ENCODE results near the gene HDAC5. TPM values are rescaled to one million over a fixed set of nuclear protein-coding genes. Genes with fewer than 3 reads are reported as not detected.

HDAC5 gene
- total and polyA plus RNA-seq, 2 of the 8 experiments (the other 6 are each of a cell fraction or from before 2014, with no cell fraction given): 48.5 to 54.4 TPM

GRCh38 chr17:44110823-44111633 lies 12.4 kb downstream of the HDAC5 start (continued):
- TF ChIP-seq RXRA (IDR thresholded peaks at IDR 0.05; ENCODE audit: insufficient read depth, low read depth, low read length) (0 out of 2 replicates have a peak, but pooled peaks have one; percentile 22), MAX (IDR thresholded peaks at IDR 0.05) (peak; percentile 51; the same call in 1 of the 2 replicates), SIN3A (conservative IDR thresholded peaks at IDR 0.05 in 1 of 2, IDR thresholded peaks at IDR 0.05 in 1 of 2; ENCODE audit: low read depth in 1 of 2, low read length in 2 of 2) (peak; percentile 55 to 76; a peak in 2 of 4 replicates), CHD2 (IDR thresholded peaks at IDR 0.05; ENCODE audit: low read length) (no peak), TBP (IDR thresholded peaks at IDR 0.05; ENCODE audit: low read depth, low read length) (peak; percentile 80), EGR1 (IDR thresholded peaks at IDR 0.05; ENCODE audit: borderline replicate concordance, low read depth, low read length) (peak; percentile 50; the same call in 1 of the 2 replicates), SP1 (IDR thresholded peaks at IDR 0.05; ENCODE audit: low read depth, low read length) (0 out of 2 replicates have a peak, but pooled peaks have one; percentile 34), NRF1 (IDR thresholded peaks at IDR 0.05; ENCODE audit: low read depth, low read length) (peak; percentile 25; the same call in 1 of the 2 replicates), E2F6 (IDR thresholded peaks at IDR 0.05) (0 out of 2 replicates have a peak, but pooled peaks have one; percentile 26), POU5F1 (IDR thresholded peaks at IDR 0.05; ENCODE audit: low read depth, low read length) (no peak), ASH2L (IDR thresholded peaks at IDR 0.05; ENCODE audit: low read length) (peak; percentile 50), FOSL1 (IDR thresholded peaks at IDR 0.05; ENCODE audit: insufficient read depth, low read depth, low read length) (no peak), TAF7 (optimal IDR thresholded peaks at IDR 0.05; ENCODE audit: borderline replicate concordance, low read depth, low read length) (peak; percentile 64)

Measured in H1 (cell line).